Upper lobe of right lung (tissue), 1 donor: ENCODE data around the gene TMEM74B. TPM values are rescaled to one million over a fixed set of nuclear protein-coding genes. Genes with fewer than 3 reads are reported as not detected.
"Not testable (repeated sequence)": the region's sequence is repeated elsewhere in the genome, so short reads cannot be mapped to it uniquely, and the experiment has no call there.

Experiments used
- ATAC-seq: fragments of 200-7000 bp; cut with Tn5 transposase; one replicate; pipeline ENCODE4 v1.9.1; 2020; ENCODE audit warnings: mild to moderate bottlenecking, moderate library complexity
- DNase-seq: peaks from one replicate; pipeline ENCODE4 v3.0.0-alpha.2; 2020
- H3K27ac ChIP-seq: fragments of 200-600 bp; one replicate; pipeline ENCODE4 v1.8.0; 2022
- H3K27me3 ChIP-seq: fragments of 200-600 bp; one replicate; pipeline ENCODE4 v1.8.0; 2022; ENCODE audit warnings: mild to moderate bottlenecking
- H3K36me3 ChIP-seq: fragments of 200-600 bp; one replicate; pipeline ENCODE4 v1.8.0; 2022
- H3K4me1 ChIP-seq: fragments of 200-600 bp; one replicate; pipeline ENCODE4 v1.8.0; 2022
- H3K4me3 ChIP-seq: fragments of 200-600 bp; one replicate; pipeline ENCODE4 v1.8.0; 2022; ENCODE audit warnings: mild to moderate bottlenecking
- H3K9me3 ChIP-seq: fragments of 200-600 bp; one replicate; pipeline ENCODE4 v1.8.0; 2022
- CTCF ChIP-seq: fragments of 200-600 bp; IDR thresholded peaks from one replicate; pipeline ENCODE4 v1.8.0; 2022; ENCODE audit warnings: antibody characterized with exemption
- intact Hi-C: fragments of 100-400 bp; cut with DNase I; formaldehyde crosslinking; loops from one replicate; pipeline ENCODE4 v1.11.0; 2022
- total RNA-seq: library from RNA; stranded (reverse); fragmentation: NEBNext Ultra II Directional; extraction: Animal tissue kit (Norgen Biotek cat#: 25700); gene quantifications from one replicate; pipeline ENCODE4 v1.2.1, GENCODE V29; 2021
- donor health status: DM: no; HTN: yes; CAD: no; lungs with severe emphysema.

Gene TMEM74B
- total RNA-seq, 1 donor from 2014 or later = 6.1 TPM

GRCh38 chr20:1224205-1224890, 39.6 kb upstream of the TMEM74B start:
- H3K36me3 ChIP-seq = no peaks in the 10 kb centered on the region
- no peak overlapping the region for H3K4me3 ChIP-seq
- H3K27ac ChIP-seq = no peak overlapping the region
- no peaks in the 10 kb centered on the region for H3K4me1 ChIP-seq
- TF ChIP-seq CTCF = no peak
- ATAC-seq (no peak), DNase-seq (no peak)
- intact Hi-C loops = no loop called here
- no peaks in the 10 kb centered on the region for H3K9me3 ChIP-seq
- H3K27me3 ChIP-seq = peaks cover 21% of the 10 kb centered on the region

GRCh38 chr20:1222750-1223149, 38.0 kb upstream of the TMEM74B start:
- intact Hi-C loops, H3K27ac ChIP-seq, H3K4me3 ChIP-seq, H3K9me3 ChIP-seq, DNase-seq, H3K36me3 ChIP-seq, ATAC-seq, H3K4me1 ChIP-seq: not testable (repeated sequence)
- H3K27me3 ChIP-seq = peaks cover 11% of the 10 kb centered on the region

GRCh38 chr20:1216527-1217427, 32.0 kb upstream of the TMEM74B start:
- ATAC-seq, H3K4me1 ChIP-seq, DNase-seq, H3K9me3 ChIP-seq, H3K27ac ChIP-seq, H3K36me3 ChIP-seq, H3K4me3 ChIP-seq, H3K27me3 ChIP-seq, intact Hi-C loops: not testable (repeated sequence)

- no peak for TF ChIP-seq CTCF
- DNase-seq (no peak), ATAC-seq (no peak)
- intact Hi-C loops = no loop called here
- Histone ChIP-seq H3K27ac (no peak overlapping the region), H3K27me3 (no peaks in the 10 kb centered on the region), H3K9me3 (no peaks in the 10 kb centered on the region), H3K36me3 (no peaks in the 10 kb centered on the region), H3K4me1 (peaks cover 3% of the 10 kb centered on the region), H3K4me3 (no peak overlapping the region)
These were observed 30.8 kb upstream of the TMEM74B start for GRCh38 chr20:1215386-1216170.

- H3K36me3 ChIP-seq = no peaks in the 10 kb centered on the region
- H3K27me3 ChIP-seq = no peaks in the 10 kb centered on the region
- intact Hi-C loops = no loop called here
- no peaks in the 10 kb centered on the region for H3K9me3 ChIP-seq
- no peak overlapping the region for H3K27ac ChIP-seq
- H3K4me3 ChIP-seq = no peak overlapping the region
- TF ChIP-seq CTCF = no peak
- peaks cover 3% of the 10 kb centered on the region for H3K4me1 ChIP-seq
- ATAC-seq (no peak), DNase-seq (no peak)
These were observed 30.1 kb upstream of the TMEM74B start for GRCh38 chr20:1214838-1215261.

GRCh38 chr20:1212607-1213396, 28.0 kb upstream of the TMEM74B start:
- intact Hi-C loops = no loop called here
- peak; percentile 97 for ATAC-seq

More at GRCh38 chr20:1212607-1213396, 28.0 kb upstream of the TMEM74B start:
- H3K4me1 ChIP-seq = peaks cover 3% of the 10 kb centered on the region
- DNase-seq = peak; percentile 74
- no peak overlapping the region for H3K4me3 ChIP-seq
- H3K9me3 ChIP-seq = no peaks in the 10 kb centered on the region
- no peaks in the 10 kb centered on the region for H3K36me3 ChIP-seq
- no peaks in the 10 kb centered on the region for H3K27me3 ChIP-seq
- H3K27ac ChIP-seq = no peak overlapping the region
- peak; percentile 83 for TF ChIP-seq CTCF
